HFF-Myc (cell line): ENCODE data around the gene CDC123.
"Not testable (repeated sequence)": the region's sequence is repeated elsewhere in the genome, so short reads cannot be mapped to it uniquely, and the experiment has no call there.

Experiments used
- DNase-seq: peaks from one replicate; pipeline ENCODE4 v3.0.0-alpha.2; 2011; ENCODE audit warnings: low read depth; ENCODE audit errors: extremely low read depth
- H3K4me3 ChIP-seq: replicated peaks from 2 replicates; pipeline ENCODE4 v1.5.1; 2011; ENCODE audit warnings: low read depth, mild to moderate bottlenecking, control low read depth, low read length
- TF ChIP-seq, protein P1 (sequence below): IDR thresholded peaks from 2 replicates; pipeline ENCODE4 v1.5.1; 2012; ENCODE audit warnings: mild to moderate bottlenecking, low read depth, low read length, control low read depth; ENCODE audit errors: missing control alignments

The CDC123 gene

DNA sequence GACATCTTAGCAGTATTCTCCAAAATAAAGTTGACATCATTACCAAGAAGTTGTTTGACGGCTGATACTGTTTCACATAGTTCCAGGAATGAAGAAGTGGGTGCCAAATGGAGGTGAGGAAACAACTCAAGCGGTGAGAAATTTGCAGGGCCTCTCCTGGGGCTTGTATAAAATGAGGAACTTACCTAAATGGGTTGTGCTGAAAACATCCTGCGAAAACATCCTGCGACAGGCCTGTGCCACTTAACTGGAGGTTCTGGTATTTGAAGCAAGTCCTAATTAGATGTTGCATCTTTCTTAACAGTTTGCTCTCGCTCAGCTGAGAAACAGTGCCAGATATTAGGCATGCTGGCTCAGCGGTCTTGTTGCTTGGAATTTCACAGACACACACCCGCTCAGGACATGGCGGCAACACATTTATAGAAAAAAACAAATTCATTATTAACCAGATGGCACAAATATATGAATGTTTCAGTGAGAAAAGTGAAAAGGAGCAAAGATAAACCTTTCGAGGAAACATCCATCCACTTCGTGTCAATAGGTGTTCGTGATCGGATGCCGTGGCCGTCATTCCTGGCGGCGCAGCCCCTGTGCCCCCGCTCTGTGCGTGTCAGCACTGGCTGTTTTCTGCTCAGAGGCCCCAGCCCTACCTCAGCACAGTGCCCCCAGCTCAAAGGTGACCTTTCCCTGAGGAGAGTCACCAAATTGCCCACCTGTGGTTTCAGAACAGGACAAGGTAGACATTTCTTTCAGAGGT lies 48.1 kb downstream of the CDC123 start:
- DNase-seq = no peak
- TF ChIP-seq, protein P1, sequence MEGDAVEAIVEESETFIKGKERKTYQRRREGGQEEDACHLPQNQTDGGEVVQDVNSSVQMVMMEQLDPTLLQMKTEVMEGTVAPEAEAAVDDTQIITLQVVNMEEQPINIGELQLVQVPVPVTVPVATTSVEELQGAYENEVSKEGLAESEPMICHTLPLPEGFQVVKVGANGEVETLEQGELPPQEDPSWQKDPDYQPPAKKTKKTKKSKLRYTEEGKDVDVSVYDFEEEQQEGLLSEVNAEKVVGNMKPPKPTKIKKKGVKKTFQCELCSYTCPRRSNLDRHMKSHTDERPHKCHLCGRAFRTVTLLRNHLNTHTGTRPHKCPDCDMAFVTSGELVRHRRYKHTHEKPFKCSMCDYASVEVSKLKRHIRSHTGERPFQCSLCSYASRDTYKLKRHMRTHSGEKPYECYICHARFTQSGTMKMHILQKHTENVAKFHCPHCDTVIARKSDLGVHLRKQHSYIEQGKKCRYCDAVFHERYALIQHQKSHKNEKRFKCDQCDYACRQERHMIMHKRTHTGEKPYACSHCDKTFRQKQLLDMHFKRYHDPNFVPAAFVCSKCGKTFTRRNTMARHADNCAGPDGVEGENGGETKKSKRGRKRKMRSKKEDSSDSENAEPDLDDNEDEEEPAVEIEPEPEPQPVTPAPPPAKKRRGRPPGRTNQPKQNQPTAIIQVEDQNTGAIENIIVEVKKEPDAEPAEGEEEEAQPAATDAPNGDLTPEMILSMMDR = no peak
- H3K4me3 ChIP-seq = no peak overlapping the region

DNA sequence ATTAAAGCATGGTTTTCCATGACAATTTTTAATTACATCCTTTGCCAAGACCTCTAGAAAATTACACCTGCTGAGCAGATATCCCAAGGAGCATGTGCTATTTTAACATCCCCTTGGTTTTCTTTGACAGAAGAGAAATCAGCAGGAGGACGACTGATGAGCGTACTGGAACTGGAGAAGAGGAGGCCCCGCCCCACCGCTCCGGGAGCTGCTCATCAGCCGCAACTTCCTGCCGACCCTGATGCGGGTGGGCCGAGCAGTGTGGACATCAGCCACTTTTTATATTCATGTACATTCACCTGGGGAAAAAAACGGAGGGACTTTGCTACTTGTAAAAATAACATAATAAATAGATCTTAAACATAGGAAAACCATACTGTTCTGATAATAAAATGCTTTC lies 54.2 kb downstream of the CDC123 start:
- DNase-seq = no peak
- TF ChIP-seq, protein P1 = no peak
- H3K4me3 ChIP-seq = no peak overlapping the region

DNA sequence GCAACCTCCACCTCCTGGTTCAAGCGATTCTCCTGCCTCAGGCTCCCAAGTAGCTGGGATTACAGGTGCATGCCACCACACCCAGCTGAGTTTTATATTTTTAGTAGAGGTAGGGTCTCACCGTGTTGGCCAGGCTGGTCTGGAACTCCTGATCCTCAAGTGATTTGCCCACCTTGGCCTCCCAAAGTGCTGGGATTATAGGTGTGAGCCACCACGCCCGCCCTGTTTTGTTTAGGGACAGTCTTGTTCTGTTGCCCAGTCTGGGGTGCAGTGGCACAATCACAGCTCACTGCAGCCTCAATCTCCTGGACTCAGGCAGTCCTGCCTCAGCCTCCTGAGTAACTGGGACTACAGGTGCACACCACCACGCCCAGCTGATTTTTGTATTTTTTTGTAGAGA lies 54.7 kb downstream of the CDC123 start:
- DNase-seq = not testable (repeated sequence)

DNA sequence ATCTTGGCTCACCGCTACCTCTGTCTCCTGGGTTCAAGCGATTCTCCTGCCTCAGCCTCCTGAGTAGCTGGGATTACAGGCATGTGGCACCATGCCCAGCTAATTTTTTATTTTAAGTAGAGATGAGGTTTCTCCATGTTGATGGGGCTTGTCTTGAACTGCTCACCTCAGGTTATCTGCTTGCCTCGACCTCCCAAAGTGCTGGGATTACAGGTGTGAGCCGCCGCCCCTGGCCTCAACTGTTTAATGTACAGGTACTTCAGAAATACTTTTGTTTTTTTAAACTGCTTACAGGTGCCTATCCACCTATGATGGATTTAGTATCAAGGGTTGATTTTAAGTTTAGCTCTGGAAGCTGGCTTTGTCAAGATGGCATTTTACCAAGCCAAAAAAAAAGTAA lies 55.6 kb downstream of the CDC123 start:
- DNase-seq = no peak
- no peak overlapping the region for H3K4me3 ChIP-seq
- TF ChIP-seq, protein P1 = no peak

More for the DNA sequence above, 54.7 kb downstream of the CDC123 start:
- not testable (repeated sequence) for H3K4me3 ChIP-seq

DNA sequence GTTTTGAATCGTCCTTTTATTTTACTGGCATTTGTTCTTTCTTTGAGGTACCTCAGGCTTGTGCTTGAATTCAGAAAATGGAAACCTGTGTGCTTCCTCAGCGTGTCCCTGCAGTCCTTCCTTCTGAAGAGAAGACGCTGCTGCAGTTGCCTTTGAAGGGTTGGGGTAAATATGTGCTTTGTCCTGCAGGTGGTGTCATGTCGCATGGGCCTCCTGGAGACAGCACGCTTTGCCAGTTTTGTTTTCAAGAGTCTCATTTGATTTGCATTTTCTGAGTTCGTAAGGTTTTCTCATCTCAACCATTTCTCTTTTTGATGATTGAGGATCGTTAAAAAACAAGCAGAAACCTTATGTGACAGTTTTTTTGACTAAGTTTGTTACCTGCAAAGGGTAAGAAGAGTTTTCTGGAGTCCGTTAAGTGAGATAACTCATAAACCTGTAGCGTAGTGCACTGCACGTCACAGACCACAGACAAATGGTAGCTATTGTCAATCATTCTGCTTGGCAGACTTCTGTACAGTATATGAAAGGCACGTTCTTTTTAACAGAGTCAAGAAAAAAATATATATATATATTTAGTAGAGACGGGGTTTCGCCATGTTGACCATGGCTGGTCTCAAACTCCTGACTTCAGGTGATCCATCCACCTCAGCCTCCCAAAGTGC lies 57.0 kb downstream of the CDC123 start:
- no peak for DNase-seq
- TF ChIP-seq, protein P1 = peak; percentile 33
- H3K4me3 ChIP-seq = no peak overlapping the region

DNA sequence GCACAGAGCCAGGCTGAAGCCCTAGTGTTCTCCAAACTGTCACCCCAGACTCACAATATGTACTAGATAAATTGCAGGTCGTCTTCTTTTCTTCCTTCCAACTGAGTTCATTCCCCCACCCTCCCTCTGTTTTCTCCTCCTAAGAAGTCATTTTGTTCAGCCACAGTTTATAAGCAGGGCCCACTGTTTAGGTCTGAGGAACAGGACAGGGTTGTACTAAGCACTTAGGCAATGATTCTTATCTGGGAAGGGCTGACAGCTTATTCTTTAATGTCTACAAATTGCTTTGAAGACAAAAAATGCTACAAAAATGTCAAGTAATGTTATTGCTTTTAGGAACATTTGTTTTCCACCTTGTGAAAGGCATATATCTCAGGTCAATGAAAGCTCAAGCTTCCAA lies 59.1 kb downstream of the CDC123 start:
- TF ChIP-seq, protein P1 = no peak
- DNase-seq = no peak
- no peak overlapping the region for H3K4me3 ChIP-seq

DNA sequence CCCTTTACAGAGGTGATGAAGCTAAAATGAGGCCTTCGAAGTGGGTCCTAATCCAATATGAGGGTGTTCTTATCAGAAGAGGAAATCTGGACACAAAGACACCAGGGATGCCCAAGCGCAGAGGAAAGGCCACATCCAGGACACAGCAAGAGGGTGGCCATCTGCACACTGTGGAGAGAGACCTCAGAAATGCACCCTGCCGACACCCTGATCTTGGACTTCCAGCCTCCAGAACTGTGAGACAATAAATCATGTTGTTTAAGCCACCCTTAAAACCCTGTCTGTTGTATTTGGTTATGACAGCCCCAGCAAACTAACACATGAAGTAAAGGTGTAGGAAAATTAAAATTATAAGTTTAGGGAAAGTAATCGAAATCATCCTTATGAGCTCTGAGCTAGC lies 64.0 kb downstream of the CDC123 start:
- DNase-seq = no peak
- H3K4me3 ChIP-seq = no peak overlapping the region
- TF ChIP-seq, protein P1 = no peak
